HG02852 (cell line): Measurements from ENCODE around the gene TAF1A.

Source experiments
- ATAC-seq: cut with Tn5 transposase; IDR thresholded peaks from one replicate; pipeline ENCODE4 v1.9.1; 2021; ENCODE audit warnings: mild to moderate bottlenecking, moderate library complexity; ENCODE audit not compliant: unreplicated experiment

Gene TAF1A

GRCh38 chr1:222600281-222600680 is 10.5 kb upstream of the TAF1A start:
- ATAC-seq, result no peak

- ATAC-seq, result no peak
Measured at GRCh38 chr1:222596696-222597095, 7.0 kb upstream of the TAF1A start.

GRCh38 chr1:222594789-222595188 is 5.1 kb upstream of the TAF1A start:
- no peak for ATAC-seq

- no peak for ATAC-seq
Measured at GRCh38 chr1:222592171-222592570, 2.4 kb upstream of the TAF1A start.

GRCh38 chr1:222588135-222588534 is 1.6 kb downstream of the TAF1A start:
- ATAC-seq, result no peak

GRCh38 chr1:222586842-222587241 is 2.9 kb downstream of the TAF1A start:
- ATAC-seq, result no peak

GRCh38 chr1:222583079-222583478 is 6.7 kb downstream of the TAF1A start:
- peak; percentile 86 for ATAC-seq

GRCh38 chr1:222582099-222582774 is 7.5 kb downstream of the TAF1A start:
- ATAC-seq, result peak; percentile 48

GRCh38 chr1:222579316-222579715 is 10.4 kb downstream of the TAF1A start:
- no peak for ATAC-seq

- no peak for ATAC-seq
Measured at GRCh38 chr1:222570837-222571236, 18.9 kb downstream of the TAF1A start.

- ATAC-seq, result no peak
Measured at GRCh38 chr1:222561656-222562055, 28.1 kb downstream of the TAF1A start.

GRCh38 chr1:222557574-222557973 is 32.2 kb downstream of the TAF1A start:
- ATAC-seq, result no peak

- no peak for ATAC-seq
Measured at GRCh38 chr1:222557148-222557547, 32.6 kb downstream of the TAF1A start.

GRCh38 chr1:222555992-222556615 is 33.6 kb downstream of the TAF1A start:
- no peak for ATAC-seq

- no peak for ATAC-seq
Measured at GRCh38 chr1:222554177-222554576, 35.6 kb downstream of the TAF1A start.

GRCh38 chr1:222552882-222553281 is 36.9 kb downstream of the TAF1A start:
- no peak for ATAC-seq

GRCh38 chr1:222547944-222548671 is 41.6 kb downstream of the TAF1A start, which contains the start of gene HHIPL2:
TSS of gene HHIPL2 (minus strand) at chr1:222548104. CDS start at chr1:222548044, 60 bp downstream.
- no peak for ATAC-seq

GRCh38 chr1:222547260-222547614 is 42.5 kb downstream of the TAF1A start:
- ATAC-seq, result no peak

GRCh38 chr1:222546548-222547259 is 43.0 kb downstream of the TAF1A start:
- ATAC-seq, result no peak

- no peak for ATAC-seq
Measured at GRCh38 chr1:222546091-222546490, 43.6 kb downstream of the TAF1A start.

- no peak for ATAC-seq
Measured at GRCh38 chr1:222543817-222544216, 45.9 kb downstream of the TAF1A start.
